ENCODE measurements around the gene TMEM204.

Gene TMEM204

DNA sequence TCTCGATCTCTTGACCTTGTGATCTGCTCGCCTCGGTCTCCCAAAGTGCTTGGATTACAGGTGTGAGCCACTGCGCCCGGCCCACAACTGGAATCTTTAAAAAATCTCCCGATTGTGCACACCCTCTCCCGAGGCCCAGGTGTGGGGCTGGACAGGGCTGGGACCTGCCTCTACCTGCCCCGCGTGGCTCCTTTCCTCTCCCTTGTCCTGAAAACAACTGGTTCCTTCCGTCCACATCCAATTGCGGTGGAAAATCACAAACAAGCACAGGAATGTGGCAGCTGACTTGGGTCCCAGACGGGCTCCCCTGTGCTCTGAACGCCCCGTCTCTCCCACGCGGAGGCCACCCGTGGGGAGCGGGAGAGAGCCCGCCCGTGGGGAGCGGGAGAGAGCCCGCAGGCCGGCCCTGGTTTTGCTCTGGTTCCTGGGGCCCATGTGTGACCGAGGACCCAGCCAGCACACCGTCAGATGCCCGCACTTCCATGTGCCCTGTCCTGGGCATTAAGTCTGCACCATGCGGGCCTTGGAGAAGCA is 3.0 kb upstream of the TMEM204 start:
- Histone ChIP-seq H3K4me1 (ENCODE audit: control insufficient read depth, low read length) (peaks cover 4% of the 10 kb centered on the region; the same call in 1 of the 2 replicates), H3K79me2 (ENCODE audit: control insufficient read depth, low read length) (no peaks in the 10 kb centered on the region), H4K20me1 (ENCODE audit: control insufficient read depth, insufficient read depth, low read depth, low read length) (no peaks in the 10 kb centered on the region), H3F3A (ENCODE audit: control insufficient read depth, insufficient read depth) (no peaks in the 10 kb centered on the region), H3K9me2 (replicated peaks; ENCODE audit: control insufficient read depth, low read length) (no peaks in the 10 kb centered on the region), H3K27ac (ENCODE audit: low read depth, low read length) (no peak overlapping the region), H3K9me3 (ENCODE audit: control insufficient read depth, insufficient read depth, low read length) (no peaks in the 10 kb centered on the region), H3K36me3 (ENCODE audit: control insufficient read depth, low read length) (no peaks in the 10 kb centered on the region), H3K4me3 (ENCODE audit: low read length) (no peak overlapping the region), H3K4me2 (ENCODE audit: low read length) (no peak overlapping the region), H3K27me3 (ENCODE audit: control insufficient read depth, low read length) (no peaks in the 10 kb centered on the region)
- no peak for TF ChIP-seq EZH2phosphoT487 (IDR thresholded peaks at IDR 0.05; ENCODE audit: borderline replicate concordance, low read length)
- TF ChIP-seq, protein P1, sequence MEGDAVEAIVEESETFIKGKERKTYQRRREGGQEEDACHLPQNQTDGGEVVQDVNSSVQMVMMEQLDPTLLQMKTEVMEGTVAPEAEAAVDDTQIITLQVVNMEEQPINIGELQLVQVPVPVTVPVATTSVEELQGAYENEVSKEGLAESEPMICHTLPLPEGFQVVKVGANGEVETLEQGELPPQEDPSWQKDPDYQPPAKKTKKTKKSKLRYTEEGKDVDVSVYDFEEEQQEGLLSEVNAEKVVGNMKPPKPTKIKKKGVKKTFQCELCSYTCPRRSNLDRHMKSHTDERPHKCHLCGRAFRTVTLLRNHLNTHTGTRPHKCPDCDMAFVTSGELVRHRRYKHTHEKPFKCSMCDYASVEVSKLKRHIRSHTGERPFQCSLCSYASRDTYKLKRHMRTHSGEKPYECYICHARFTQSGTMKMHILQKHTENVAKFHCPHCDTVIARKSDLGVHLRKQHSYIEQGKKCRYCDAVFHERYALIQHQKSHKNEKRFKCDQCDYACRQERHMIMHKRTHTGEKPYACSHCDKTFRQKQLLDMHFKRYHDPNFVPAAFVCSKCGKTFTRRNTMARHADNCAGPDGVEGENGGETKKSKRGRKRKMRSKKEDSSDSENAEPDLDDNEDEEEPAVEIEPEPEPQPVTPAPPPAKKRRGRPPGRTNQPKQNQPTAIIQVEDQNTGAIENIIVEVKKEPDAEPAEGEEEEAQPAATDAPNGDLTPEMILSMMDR (IDR thresholded peaks at IDR 0.05; ENCODE audit: low read depth, low read length, poor library complexity, severe bottlenecking) = no peak

DNA sequence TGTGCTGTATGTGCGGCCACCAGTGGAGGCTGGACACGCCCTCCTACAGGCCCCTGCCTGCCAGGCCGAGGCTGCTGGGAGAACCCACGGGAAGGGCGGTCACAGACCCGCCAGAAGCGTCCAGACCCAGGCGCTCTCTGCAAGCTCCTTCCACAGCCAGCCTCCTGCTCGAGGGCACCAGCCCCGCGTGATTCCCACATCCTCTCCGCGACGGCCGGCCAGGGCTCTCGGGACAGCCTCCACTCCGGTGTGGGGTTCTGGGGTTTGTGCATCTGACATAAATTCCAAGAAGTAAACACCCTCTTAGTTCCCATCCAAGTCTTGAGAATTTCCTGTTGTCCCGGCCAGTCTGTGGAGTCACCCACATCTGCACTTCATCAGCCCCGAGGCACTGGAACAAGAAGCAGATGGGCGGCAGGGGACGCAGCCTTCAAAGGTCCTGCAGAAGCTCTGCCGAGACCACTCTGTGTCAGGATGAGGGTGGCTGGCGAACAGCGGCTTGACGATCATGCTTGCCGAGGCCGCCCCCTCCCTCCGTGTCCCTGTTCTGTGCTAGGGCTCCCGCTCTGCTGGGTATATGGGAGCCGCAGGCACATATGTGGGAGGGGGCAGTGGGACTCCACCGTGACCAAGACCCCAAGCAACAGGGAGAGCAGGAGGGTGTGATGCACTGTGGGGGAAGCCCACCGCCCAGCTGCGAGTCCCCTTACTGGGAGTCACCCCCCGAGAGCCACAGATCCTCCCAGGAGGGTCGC is 2.4 kb upstream of the TMEM204 start:
- no peaks in the 10 kb centered on the region for H3K9me2 ChIP-seq (replicated peaks; ENCODE audit: control insufficient read depth, low read length)
- H3K4me2 ChIP-seq (ENCODE audit: low read length) = no peak overlapping the region
- H3K9me3 ChIP-seq (ENCODE audit: control insufficient read depth, insufficient read depth, low read length) = no peaks in the 10 kb centered on the region
- H3K4me1 ChIP-seq (ENCODE audit: control insufficient read depth, low read length) = peaks cover 4% of the 10 kb centered on the region; the same call in 1 of the 2 replicates
- no peaks in the 10 kb centered on the region for H3K36me3 ChIP-seq (ENCODE audit: control insufficient read depth, low read length)
- no peaks in the 10 kb centered on the region for H4K20me1 ChIP-seq (ENCODE audit: control insufficient read depth, insufficient read depth, low read depth, low read length)
- no peak for TF ChIP-seq EZH2phosphoT487 (IDR thresholded peaks at IDR 0.05; ENCODE audit: borderline replicate concordance, low read length)
- TF ChIP-seq, protein P1 (IDR thresholded peaks at IDR 0.05; ENCODE audit: low read depth, low read length, poor library complexity, severe bottlenecking) = no peak
- H3K27me3 ChIP-seq (ENCODE audit: control insufficient read depth, low read length) = no peaks in the 10 kb centered on the region
- H3F3A ChIP-seq (ENCODE audit: control insufficient read depth, insufficient read depth) = no peaks in the 10 kb centered on the region
- H3K4me3 ChIP-seq (ENCODE audit: low read length) = no peak overlapping the region
- H3K27ac ChIP-seq (ENCODE audit: low read depth, low read length) = no peak overlapping the region
- H3K79me2 ChIP-seq (ENCODE audit: control insufficient read depth, low read length) = no peaks in the 10 kb centered on the region

DNA sequence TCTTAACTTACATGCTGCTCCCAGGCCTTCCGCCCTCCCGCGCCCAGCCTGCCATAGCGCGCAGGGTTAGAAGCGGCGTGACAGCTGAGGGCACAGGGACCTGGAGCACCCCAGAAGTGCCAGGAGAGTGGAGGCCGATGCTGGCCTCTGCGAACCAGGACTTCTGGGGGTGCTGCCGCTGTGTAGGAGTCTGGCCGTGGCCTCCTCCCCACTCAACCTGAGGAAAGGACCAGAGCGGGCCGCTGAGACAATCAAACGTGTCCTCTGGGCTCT is 1.9 kb upstream of the TMEM204 start:
- Histone ChIP-seq H3K4me2 (ENCODE audit: low read length) (no peak overlapping the region), H3K4me1 (ENCODE audit: control insufficient read depth, low read length) (peaks cover 4% of the 10 kb centered on the region; the same call in 1 of the 2 replicates), H4K20me1 (ENCODE audit: control insufficient read depth, insufficient read depth, low read depth, low read length) (no peaks in the 10 kb centered on the region), H3K9me2 (replicated peaks; ENCODE audit: control insufficient read depth, low read length) (no peaks in the 10 kb centered on the region), H3K27ac (ENCODE audit: low read depth, low read length) (no peak overlapping the region), H3K4me3 (ENCODE audit: low read length) (no peak overlapping the region), H3F3A (ENCODE audit: control insufficient read depth, insufficient read depth) (no peaks in the 10 kb centered on the region), H3K27me3 (ENCODE audit: control insufficient read depth, low read length) (no peaks in the 10 kb centered on the region), H3K36me3 (ENCODE audit: control insufficient read depth, low read length) (no peaks in the 10 kb centered on the region), H3K79me2 (ENCODE audit: control insufficient read depth, low read length) (no peaks in the 10 kb centered on the region), H3K9me3 (ENCODE audit: control insufficient read depth, insufficient read depth, low read length) (no peaks in the 10 kb centered on the region)
- no peak for TF ChIP-seq EZH2phosphoT487 (IDR thresholded peaks at IDR 0.05; ENCODE audit: borderline replicate concordance, low read length)
- TF ChIP-seq, protein P1 (IDR thresholded peaks at IDR 0.05; ENCODE audit: low read depth, low read length, poor library complexity, severe bottlenecking) = no peak
